IMR-90 (cell line): ENCODE data around the gene TUFM.

Experiments used
- BHLHE40 ChIP-seq: fragments of 150-350 bp; IDR thresholded peaks from 2 replicates; pipeline ENCODE4 v1.6.1; 2016; ENCODE audit warnings: mild to moderate bottlenecking, low read depth, low read length
- CHD1 ChIP-seq: IDR thresholded peaks from 2 replicates; pipeline ENCODE4 v1.6.1; 2012; ENCODE audit warnings: low read depth, low read length, improper control_type of control experiment
- MAFK ChIP-seq: IDR thresholded peaks from 2 replicates; pipeline ENCODE4 v1.6.1; 2012; ENCODE audit warnings: low read depth, low read length, improper control_type of control experiment
- MAZ ChIP-seq: IDR thresholded peaks from 2 replicates; pipeline ENCODE4 v1.6.1; 2012; ENCODE audit warnings: low read depth, mild to moderate bottlenecking, low read length, improper control_type of control experiment, moderate library complexity, borderline replicate concordance
- MXI1 ChIP-seq: IDR thresholded peaks from 2 replicates; pipeline ENCODE4 v1.6.1; 2012; ENCODE audit warnings: low read depth, mild to moderate bottlenecking, low read length, moderate library complexity, borderline replicate concordance
- NFE2L2 ChIP-seq: fragments of 150-350 bp; IDR thresholded peaks from 2 replicates; pipeline ENCODE4 v1.6.1; 2016; ENCODE audit warnings: low read depth, mild to moderate bottlenecking, low read length
- POLR2A ChIP-seq: IDR thresholded peaks from 2 replicates; pipeline ENCODE4 v1.6.1; 2012; ENCODE audit warnings: mild to moderate bottlenecking, low read depth, low read length
- RAD21 ChIP-seq: IDR thresholded peaks from 2 replicates; pipeline ENCODE4 v1.6.1; 2012; ENCODE audit warnings: low read length, improper control_type of control experiment
- RCOR1 ChIP-seq: IDR thresholded peaks from 2 replicates; pipeline ENCODE4 v1.6.1; 2012; ENCODE audit warnings: mild to moderate bottlenecking, low read length, improper control_type of control experiment; ENCODE audit not compliant: insufficient replicate concordance
- RFX5 ChIP-seq: IDR thresholded peaks from 2 replicates; pipeline ENCODE4 v1.8.0; 2012; ENCODE audit warnings: low read depth, mild to moderate bottlenecking, low read length, moderate library complexity
- SMC3 ChIP-seq: fragments of 150-350 bp; IDR thresholded peaks from 2 replicates; pipeline ENCODE4 v1.6.1; 2016; ENCODE audit warnings: low read depth, mild to moderate bottlenecking, antibody characterized with exemption, low read length, moderate library complexity
- TF ChIP-seq, protein P1 (sequence below): conservative IDR thresholded peaks from 2 replicates; pipeline ENCODE4 v1.5.1; 2012; ENCODE audit warnings: mild to moderate bottlenecking, low read depth, low read length, improper control_type of control experiment
- TF ChIP-seq, protein P2 (sequence below): fragments of 150-350 bp; IDR thresholded peaks from 2 replicates; pipeline ENCODE4 v1.6.1; 2016; ENCODE audit warnings: low read depth, mild to moderate bottlenecking, low read length, moderate library complexity, borderline replicate concordance

DNA sequence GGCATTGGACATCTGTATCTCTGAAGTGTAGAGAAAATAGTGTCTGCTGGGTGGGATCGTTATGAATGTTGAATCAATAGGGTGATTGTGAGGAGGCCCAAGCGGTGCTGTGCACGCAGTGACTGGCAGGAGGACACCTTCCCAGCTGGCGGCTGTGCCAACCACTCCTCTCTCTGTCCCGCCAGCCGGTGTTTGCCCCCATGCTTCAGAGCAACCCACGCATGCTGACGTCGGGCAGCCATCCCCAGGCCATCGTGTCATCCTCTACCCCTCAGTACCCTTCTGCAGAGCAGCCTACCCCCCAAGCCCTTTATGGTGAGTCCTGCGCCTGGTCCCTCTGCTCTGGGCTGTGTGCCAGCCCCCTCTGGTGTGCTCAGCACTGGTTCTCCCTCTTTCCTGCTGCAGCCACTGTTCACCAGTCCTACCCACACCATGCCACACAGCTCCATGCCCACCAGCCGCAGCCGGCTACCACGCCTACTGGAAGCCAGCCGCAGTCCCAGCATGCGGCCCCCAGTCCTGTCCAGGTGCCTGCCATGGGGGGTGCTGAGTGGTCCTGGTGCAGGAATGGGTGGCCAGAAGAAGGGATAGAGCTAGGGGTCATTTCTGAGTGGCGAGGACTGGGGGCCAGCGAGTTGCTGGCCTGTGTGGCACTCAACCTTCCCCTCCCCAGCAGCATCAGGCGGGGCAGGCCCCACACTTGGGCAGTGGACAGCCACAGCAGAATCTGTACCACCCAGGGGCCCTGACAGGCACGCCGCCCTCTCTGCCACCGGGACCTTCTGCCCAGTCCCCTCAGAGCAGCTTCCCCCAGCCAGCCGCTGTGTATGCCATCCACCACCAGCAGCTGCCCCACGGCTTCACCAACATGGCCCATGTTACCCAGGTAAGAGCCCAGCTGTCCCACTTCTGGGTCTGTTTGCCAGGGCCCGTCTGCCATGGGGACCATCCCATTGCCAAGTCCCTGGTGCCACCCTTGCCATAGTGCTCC is 11.0 kb downstream of the TUFM start:
- TF ChIP-seq, protein P1, sequence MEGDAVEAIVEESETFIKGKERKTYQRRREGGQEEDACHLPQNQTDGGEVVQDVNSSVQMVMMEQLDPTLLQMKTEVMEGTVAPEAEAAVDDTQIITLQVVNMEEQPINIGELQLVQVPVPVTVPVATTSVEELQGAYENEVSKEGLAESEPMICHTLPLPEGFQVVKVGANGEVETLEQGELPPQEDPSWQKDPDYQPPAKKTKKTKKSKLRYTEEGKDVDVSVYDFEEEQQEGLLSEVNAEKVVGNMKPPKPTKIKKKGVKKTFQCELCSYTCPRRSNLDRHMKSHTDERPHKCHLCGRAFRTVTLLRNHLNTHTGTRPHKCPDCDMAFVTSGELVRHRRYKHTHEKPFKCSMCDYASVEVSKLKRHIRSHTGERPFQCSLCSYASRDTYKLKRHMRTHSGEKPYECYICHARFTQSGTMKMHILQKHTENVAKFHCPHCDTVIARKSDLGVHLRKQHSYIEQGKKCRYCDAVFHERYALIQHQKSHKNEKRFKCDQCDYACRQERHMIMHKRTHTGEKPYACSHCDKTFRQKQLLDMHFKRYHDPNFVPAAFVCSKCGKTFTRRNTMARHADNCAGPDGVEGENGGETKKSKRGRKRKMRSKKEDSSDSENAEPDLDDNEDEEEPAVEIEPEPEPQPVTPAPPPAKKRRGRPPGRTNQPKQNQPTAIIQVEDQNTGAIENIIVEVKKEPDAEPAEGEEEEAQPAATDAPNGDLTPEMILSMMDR = no peak
- no peak for TF ChIP-seq RAD21
- no peak for TF ChIP-seq SMC3
- TF ChIP-seq MAFK = no peak
- no peak for TF ChIP-seq MAZ
- no peak for TF ChIP-seq BHLHE40
- TF ChIP-seq NFE2L2 = no peak
- no peak for TF ChIP-seq POLR2A
- no peak for TF ChIP-seq CHD1
- no peak for TF ChIP-seq RCOR1
- TF ChIP-seq MXI1 = no peak
- TF ChIP-seq, protein P2, sequence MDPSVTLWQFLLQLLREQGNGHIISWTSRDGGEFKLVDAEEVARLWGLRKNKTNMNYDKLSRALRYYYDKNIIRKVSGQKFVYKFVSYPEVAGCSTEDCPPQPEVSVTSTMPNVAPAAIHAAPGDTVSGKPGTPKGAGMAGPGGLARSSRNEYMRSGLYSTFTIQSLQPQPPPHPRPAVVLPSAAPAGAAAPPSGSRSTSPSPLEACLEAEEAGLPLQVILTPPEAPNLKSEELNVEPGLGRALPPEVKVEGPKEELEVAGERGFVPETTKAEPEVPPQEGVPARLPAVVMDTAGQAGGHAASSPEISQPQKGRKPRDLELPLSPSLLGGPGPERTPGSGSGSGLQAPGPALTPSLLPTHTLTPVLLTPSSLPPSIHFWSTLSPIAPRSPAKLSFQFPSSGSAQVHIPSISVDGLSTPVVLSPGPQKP = no peak
- TF ChIP-seq RFX5 = no peak
